ENCODE measurements around the gene MAPK1.
"Not testable (repeated sequence)": the region's sequence is repeated elsewhere in the genome, so short reads cannot be mapped to it uniquely, and the experiment has no call there.

MAPK1 gene

GRCh38 chr22:21758091-21758864 lies 109.2 kb downstream of the MAPK1 start:
- no peak for DNase-seq (ENCODE audit: low read depth)
- TF ChIP-seq CTCF (IDR thresholded peaks at IDR 0.05; ENCODE audit: low read length, missing control alignments): no peak
- no peak overlapping the region for H3K4me3 ChIP-seq (replicated peaks; ENCODE audit: low read depth, low read length)

GRCh38 chr22:21755851-21756284 lies 111.6 kb downstream of the MAPK1 start:
- DNase-seq (ENCODE audit: low read depth): peak; percentile 64
- TF ChIP-seq CTCF (IDR thresholded peaks at IDR 0.05; ENCODE audit: low read length, missing control alignments): no peak

GRCh38 chr22:21754523-21754922 lies 112.9 kb downstream of the MAPK1 start:
- no peak for TF ChIP-seq CTCF (IDR thresholded peaks at IDR 0.05; ENCODE audit: low read length, missing control alignments)
- no peak overlapping the region for H3K4me3 ChIP-seq (replicated peaks; ENCODE audit: low read depth, low read length)
- peak; percentile 36 for DNase-seq (ENCODE audit: low read depth)

More at GRCh38 chr22:21755851-21756284, 111.6 kb downstream of the MAPK1 start:
- H3K4me3 ChIP-seq (replicated peaks; ENCODE audit: low read depth, low read length): no peak overlapping the region

DNA sequence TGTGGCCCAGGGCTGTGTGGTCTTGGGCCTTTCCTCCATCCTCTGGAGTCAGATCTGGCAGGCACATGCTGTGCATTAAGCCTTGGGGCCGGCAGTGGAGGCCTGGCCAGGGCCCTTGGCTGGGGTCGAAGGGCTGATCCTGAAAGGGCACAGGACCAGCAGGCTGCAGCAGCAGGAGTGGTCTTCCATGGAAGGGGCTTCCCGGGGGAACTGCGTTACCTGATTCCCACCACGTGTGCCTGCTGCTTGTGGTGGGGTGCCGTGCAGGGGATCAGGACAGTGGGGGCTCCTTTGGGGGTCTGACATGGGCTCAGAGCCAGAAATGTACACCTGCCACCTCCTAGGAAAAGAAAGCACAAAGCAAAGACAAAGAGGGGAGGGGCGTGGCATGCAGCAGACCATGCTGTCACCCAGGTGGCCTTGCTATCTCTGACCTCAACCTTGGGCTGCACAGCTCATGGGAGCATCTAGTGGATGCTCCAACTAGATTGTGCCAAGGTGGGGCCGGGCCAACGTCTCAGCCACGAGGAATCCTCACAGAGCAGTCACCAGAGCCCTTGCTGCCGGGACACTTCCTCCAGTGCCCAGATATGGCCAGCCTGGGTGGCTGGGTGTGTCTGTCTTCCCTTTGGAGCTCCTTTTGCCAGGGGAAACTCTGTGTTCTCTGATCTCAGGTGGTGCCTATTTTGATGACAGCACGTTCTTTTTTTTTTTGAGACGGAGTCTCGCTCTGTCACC lies 113.9 kb downstream of the MAPK1 start:
- TF ChIP-seq CTCF (IDR thresholded peaks at IDR 0.05; ENCODE audit: low read length, missing control alignments): no peak

GRCh38 chr22:21752276-21752675 lies 115.2 kb downstream of the MAPK1 start:
- no peak overlapping the region for H3K4me3 ChIP-seq (replicated peaks; ENCODE audit: low read depth, low read length)
- TF ChIP-seq CTCF (IDR thresholded peaks at IDR 0.05; ENCODE audit: low read length, missing control alignments): no peak
- no peak for DNase-seq (ENCODE audit: low read depth)

More for the DNA sequence above, 113.9 kb downstream of the MAPK1 start:
- H3K4me3 ChIP-seq (replicated peaks; ENCODE audit: low read depth, low read length): no peak overlapping the region
- no peak for DNase-seq (ENCODE audit: low read depth)

- DNase-seq (ENCODE audit: low read depth): no peak
- no peak overlapping the region for H3K4me3 ChIP-seq (replicated peaks; ENCODE audit: low read depth, low read length)
Measured at GRCh38 chr22:21745948-21746347, 121.5 kb downstream of the MAPK1 start.

GRCh38 chr22:21744917-21745316 lies 122.5 kb downstream of the MAPK1 start:
- not testable (repeated sequence) for H3K4me3 ChIP-seq (replicated peaks; ENCODE audit: low read depth, low read length)
- DNase-seq (ENCODE audit: low read depth): peak; percentile 30

More at GRCh38 chr22:21745948-21746347, 121.5 kb downstream of the MAPK1 start:
- TF ChIP-seq CTCF (IDR thresholded peaks at IDR 0.05; ENCODE audit: low read length, missing control alignments): no peak
